Endothelial cell of umbilical vein (primary cell): Measurements from ENCODE around the gene TIMM8B. TPM values are rescaled to one million over a fixed set of nuclear protein-coding genes. Genes with fewer than 3 reads are reported as not detected.

Source experiments
- BruUV-seq: library from RNA; stranded (reverse); fragments of 400-500 nt; replicated peaks from 2 replicates; lab custom pipeline; 2021; lab: Mats Ljungman, UMichigan
- CTCF ChIA-PET: fragments of 300-600, 350-600 bp; sonication (Branson Sonifier 250); formaldehyde crosslinking; loops from one replicate; lab custom pipeline; 2021; ENCODE audit warnings: antibody characterized with exemption, inconsistent platforms; lab: Charles Lee
- POLR2A ChIA-PET: fragments of 300-600, 350-600 bp; sonication (Branson Sonifier 250); formaldehyde crosslinking; loops from one replicate; lab custom pipeline; 2021; ENCODE audit warnings: antibody characterized with exemption, inconsistent platforms; lab: Charles Lee
- DNase-seq: peaks from one replicate; pipeline ENCODE4 v3.0.0-alpha.2; 2011; ENCODE audit warnings: low read depth, low spot score
- FAIRE-seq: peaks from 2 replicates; lab custom pipeline; 2011; peaks lifted over from hg19 to GRCh38; lab: Jason Lieb, UNC
- H2AFZ ChIP-seq: 2 replicates; pipeline ENCODE4 v1.6.0; 2012; ENCODE audit warnings: low read depth, low read length, control low read depth, inconsistent platforms
- H3K27ac ChIP-seq: 2 replicates; pipeline ENCODE4 v1.5.1; 2011; ENCODE audit warnings: low read depth, mild to moderate bottlenecking, control low read depth, low read length, moderate library complexity; ENCODE audit not compliant: insufficient read depth
- H3K27me3 ChIP-seq, 2 experiments: 2 replicates each; pipeline versions ENCODE4 v1.6.0 to v1.6.1; 2011; ENCODE audit warnings: low read length in 2 of 2, mixed read lengths in 1 of 2; ENCODE audit not compliant: control insufficient read depth in 2 of 2, insufficient read depth in 2 of 2
- H3K36me3 ChIP-seq, 2 experiments: 2 replicates in 1 of 2; 3 replicates in 1 of 2; pipeline ENCODE4 v1.5.1; 2011; ENCODE audit warnings: low read length in 2 of 2, mild to moderate bottlenecking in 1 of 2, moderate library complexity in 1 of 2; ENCODE audit not compliant: control insufficient read depth in 2 of 2, insufficient read depth in 2 of 2; ENCODE audit errors: extremely low read depth in 1 of 2
- H3K4me1 ChIP-seq: 3 replicates; pipeline ENCODE4 v1.5.1; 2011; ENCODE audit warnings: mild to moderate bottlenecking, low read length; ENCODE audit not compliant: control insufficient read depth, insufficient read depth; ENCODE audit errors: extremely low read depth
- H3K4me2 ChIP-seq: 2 replicates; pipeline ENCODE4 v1.6.1; 2011; ENCODE audit warnings: low read length, control low read depth, mixed read lengths; ENCODE audit not compliant: insufficient read depth
- H3K4me3 ChIP-seq, 3 experiments: fragments of 200-600 bp in 1 of 3; sonication (generic), shearing (Covaris generic) in 1 of 3; replicated peaks in 1 of 3; 2 replicates each; pipeline ENCODE4 v1.5.1; 2011 to 2016; ENCODE audit warnings: control low read depth in 3 of 3, low read length in 3 of 3, mild to moderate bottlenecking in 2 of 3, inconsistent platforms in 1 of 3, low read depth in 1 of 3, moderate library complexity in 1 of 3; ENCODE audit not compliant: insufficient read depth in 1 of 3
- H3K79me2 ChIP-seq: 2 replicates; pipeline ENCODE4 v1.6.0; 2012; ENCODE audit warnings: low read length, inconsistent platforms; ENCODE audit not compliant: control insufficient read depth, insufficient read depth
- H3K9ac ChIP-seq: replicated peaks from 2 replicates; pipeline ENCODE3; 2011; ENCODE audit warnings: low read length, control low read depth; ENCODE audit not compliant: insufficient read depth; ENCODE audit errors: extremely low read depth
- H3K9me1 ChIP-seq: replicated peaks from 3 replicates; pipeline ENCODE4 v1.6.0; 2011; ENCODE audit warnings: mild to moderate bottlenecking, low read length; ENCODE audit not compliant: control insufficient read depth, insufficient read depth; ENCODE audit errors: extremely low read depth
- H3K9me3 ChIP-seq: replicated peaks from 2 replicates; pipeline ENCODE4 v1.5.1; 2012; ENCODE audit warnings: low read length, inconsistent platforms; ENCODE audit not compliant: control insufficient read depth, insufficient read depth
- H4K20me1 ChIP-seq: replicated peaks from 2 replicates; pipeline ENCODE3; 2011; ENCODE audit warnings: mild to moderate bottlenecking, low read length; ENCODE audit not compliant: control insufficient read depth, insufficient read depth; ENCODE audit errors: extremely low read depth
- CTCF ChIP-seq, 2 donors: IDR thresholded peaks; 1 replicate in 1 of 2; 2 replicates in 1 of 2; pipeline ENCODE4 v1.5.1; 2011; ENCODE audit warnings: low read length in 2 of 2, mild to moderate bottlenecking in 2 of 2, moderate library complexity in 2 of 2, control low read depth in 1 of 2, inconsistent platforms in 1 of 2, low read depth in 1 of 2; ENCODE audit not compliant: insufficient read depth in 1 of 2; ENCODE audit errors: extremely low read depth in 1 of 2
- EZH2 ChIP-seq: IDR thresholded peaks from 2 replicates; pipeline ENCODE4 v1.6.1; 2012; ENCODE audit warnings: borderline replicate concordance, low read depth, mild to moderate bottlenecking, moderate library complexity, low read length, inconsistent platforms; ENCODE audit not compliant: severe bottlenecking
- FOS ChIP-seq: IDR thresholded peaks from 2 replicates; pipeline ENCODE4 v1.6.1; 2011; ENCODE audit warnings: mild to moderate bottlenecking, low read length, moderate library complexity, borderline replicate concordance; ENCODE audit not compliant: insufficient read depth
- GATA2 ChIP-seq: IDR thresholded peaks from 2 replicates; pipeline ENCODE4 v1.7.0; 2011; ENCODE audit warnings: low read depth, mild to moderate bottlenecking, moderate library complexity, mixed read lengths, low read length; ENCODE audit not compliant: insufficient read length, insufficient read depth
- JUN ChIP-seq: IDR thresholded peaks from 2 replicates; pipeline ENCODE4 v1.6.1; 2011; ENCODE audit warnings: borderline replicate concordance, low read depth; ENCODE audit not compliant: insufficient read length, insufficient read depth
- MAX ChIP-seq: IDR thresholded peaks from 2 replicates; pipeline ENCODE4 v1.6.1; 2011; ENCODE audit not compliant: insufficient read depth, insufficient read length
- MYC ChIP-seq: IDR thresholded peaks from one replicate; pipeline ENCODE4 v1.6.1; 2011; ENCODE audit warnings: mild to moderate bottlenecking, low read depth, low read length
- POLR2A ChIP-seq: IDR thresholded peaks from 2 replicates; pipeline ENCODE4 v1.6.1; 2012; ENCODE audit warnings: low read depth, mild to moderate bottlenecking, control low read depth, low read length
- POLR2AphosphoS5 ChIP-seq: IDR thresholded peaks from 2 replicates; pipeline ENCODE4 v1.6.1; 2012; ENCODE audit warnings: low read depth, mild to moderate bottlenecking, control low read depth, low read length, moderate library complexity; ENCODE audit not compliant: insufficient read depth
- dilution Hi-C: fragments of 300-500 bp; cut with MboI; formaldehyde crosslinking; loops from one replicate; pipeline ENCODE4 v1.15.0; 2019; ENCODE audit warnings: low sequenced_read_pairs; ENCODE audit not compliant: extremely low pct_ligation_motif_present
- intact Hi-C: fragments of 100-400 bp; cut with micrococcal nuclease; formaldehyde crosslinking; loops from one replicate; pipeline ENCODE4 v1.10.0; 2022
- polyA plus RNA-seq, 4 experiments: library from polyadenylated mRNA; depleted of rRNA in 3 of 4; stranded (reverse) in 3 of 4; unstranded in 1 of 4; fragments of >200 nt; gene quantifications; 2 replicates each; pipeline versions ENCODE4 v1.2.1 to v1.2.3, GENCODE V29; 2011 to 2012; ENCODE audit warnings: missing spikeins in 1 of 4
- total RNA-seq: library from RNA; stranded (reverse); gene quantifications from 2 replicates; pipeline ENCODE4 v1.2.3, GENCODE V29; 2021

Gene TIMM8B
- total and polyA plus RNA-seq, 2 donors (not counting 3 experiments of a cell fraction or from before 2014, with no cell fraction given) = 77.0 to 110 TPM

- Histone ChIP-seq H3K27me3 (no peaks in the 10 kb centered on the region), H3K9ac (no peak overlapping the region), H3K79me2 (no peaks in the 10 kb centered on the region), H3K36me3 (no peaks in the 10 kb centered on the region), H3K9me3 (no peaks in the 10 kb centered on the region), H3K27ac (no peak overlapping the region), H3K4me2 (no peak overlapping the region), H4K20me1 (no peaks in the 10 kb centered on the region), H3K9me1 (no peaks in the 10 kb centered on the region), H2AFZ (no peak overlapping the region), H3K4me1 (peaks cover 22% of the 10 kb centered on the region), H3K4me3 (no peak overlapping the region)
- dilution Hi-C loops = no loop called here
- DNase-seq = no peak
- CTCF ChIA-PET = no interaction called here
- POLR2A ChIA-PET = no interaction called here
- BruUV-seq = no TSS peak
- intact Hi-C loops = no loop called here
- FAIRE-seq = no peak
- no peak for TF ChIP-seq CTCF (IDR thresholded peaks at IDR 0.05; ENCODE audit: extremely low read depth in 1 of 2, insufficient read depth in 1 of 2, low read depth in 1 of 2, low read length in 2 of 2)
- TF ChIP-seq MAX = no peak
- no peak for TF ChIP-seq POLR2AphosphoS5
- no peak for TF ChIP-seq JUN
- TF ChIP-seq EZH2 = no peak
- TF ChIP-seq POLR2A = no peak
- TF ChIP-seq FOS = no peak
- TF ChIP-seq MYC = no peak
- TF ChIP-seq GATA2 = no peak
These were observed 31.6 kb upstream of the TIMM8B start for GRCh38 chr11:112118176-112118575.
